AG09309 (cell line): Measurements from ENCODE around the gene PTPRT.
"Not testable (repeated sequence)": the region's sequence is repeated elsewhere in the genome, so short reads cannot be mapped to it uniquely, and the experiment has no call there.

Experiments used
- DNase-seq: peaks from one replicate; pipeline ENCODE4 v3.0.0-alpha.2; 2010; ENCODE audit warnings: low read depth
- H3K4me3 ChIP-seq: 2 replicates; pipeline ENCODE4 v1.5.1; 2011; ENCODE audit warnings: mild to moderate bottlenecking, low read depth, low read length, moderate library complexity; ENCODE audit not compliant: control insufficient read depth
- TF ChIP-seq, protein P1 (sequence below): IDR thresholded peaks from 2 replicates; pipeline ENCODE4 v1.5.1; 2011; ENCODE audit warnings: mild to moderate bottlenecking, low read depth, low read length, inconsistent platforms; ENCODE audit not compliant: insufficient read depth, control insufficient read depth; ENCODE audit errors: missing control alignments

PTPRT gene

DNA sequence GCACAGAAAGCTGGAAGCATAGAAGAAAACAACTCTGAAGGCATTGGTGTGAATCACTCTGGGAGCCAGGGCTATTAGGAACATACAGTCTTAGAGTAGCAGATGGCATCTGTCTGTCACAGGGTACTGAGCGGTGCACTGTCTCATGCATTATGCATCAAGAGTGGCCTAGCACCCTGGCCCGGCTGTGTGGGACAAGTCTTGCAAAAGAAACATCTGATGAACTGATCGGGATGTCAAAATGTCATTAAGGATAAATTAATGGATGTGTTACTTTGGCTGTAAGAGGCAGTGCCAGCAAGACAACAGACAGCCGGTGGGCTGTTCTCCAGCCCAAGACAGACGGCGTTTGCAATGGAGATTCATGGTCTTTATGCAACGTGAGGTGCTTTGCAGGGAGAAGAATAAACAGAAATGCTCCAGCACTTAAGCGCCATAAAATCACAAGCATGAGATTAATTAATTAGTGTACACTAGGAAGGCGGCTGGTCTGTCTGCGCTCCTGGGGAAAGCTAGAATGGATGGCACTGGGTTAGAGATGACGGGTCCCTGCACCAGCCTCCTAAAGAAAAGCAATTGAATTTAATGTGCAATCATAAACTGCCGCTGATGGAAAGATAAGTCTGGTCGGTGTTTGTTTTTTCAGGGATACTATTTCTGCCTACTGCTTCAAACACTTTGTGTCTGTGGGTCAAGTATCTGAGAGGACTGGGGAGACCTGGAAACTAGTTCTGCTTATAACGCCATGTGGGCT lies 970.9 kb downstream of the PTPRT start:
- no peak overlapping the region for H3K4me3 ChIP-seq
- DNase-seq = no peak
- TF ChIP-seq, protein P1, sequence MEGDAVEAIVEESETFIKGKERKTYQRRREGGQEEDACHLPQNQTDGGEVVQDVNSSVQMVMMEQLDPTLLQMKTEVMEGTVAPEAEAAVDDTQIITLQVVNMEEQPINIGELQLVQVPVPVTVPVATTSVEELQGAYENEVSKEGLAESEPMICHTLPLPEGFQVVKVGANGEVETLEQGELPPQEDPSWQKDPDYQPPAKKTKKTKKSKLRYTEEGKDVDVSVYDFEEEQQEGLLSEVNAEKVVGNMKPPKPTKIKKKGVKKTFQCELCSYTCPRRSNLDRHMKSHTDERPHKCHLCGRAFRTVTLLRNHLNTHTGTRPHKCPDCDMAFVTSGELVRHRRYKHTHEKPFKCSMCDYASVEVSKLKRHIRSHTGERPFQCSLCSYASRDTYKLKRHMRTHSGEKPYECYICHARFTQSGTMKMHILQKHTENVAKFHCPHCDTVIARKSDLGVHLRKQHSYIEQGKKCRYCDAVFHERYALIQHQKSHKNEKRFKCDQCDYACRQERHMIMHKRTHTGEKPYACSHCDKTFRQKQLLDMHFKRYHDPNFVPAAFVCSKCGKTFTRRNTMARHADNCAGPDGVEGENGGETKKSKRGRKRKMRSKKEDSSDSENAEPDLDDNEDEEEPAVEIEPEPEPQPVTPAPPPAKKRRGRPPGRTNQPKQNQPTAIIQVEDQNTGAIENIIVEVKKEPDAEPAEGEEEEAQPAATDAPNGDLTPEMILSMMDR = no peak

DNA sequence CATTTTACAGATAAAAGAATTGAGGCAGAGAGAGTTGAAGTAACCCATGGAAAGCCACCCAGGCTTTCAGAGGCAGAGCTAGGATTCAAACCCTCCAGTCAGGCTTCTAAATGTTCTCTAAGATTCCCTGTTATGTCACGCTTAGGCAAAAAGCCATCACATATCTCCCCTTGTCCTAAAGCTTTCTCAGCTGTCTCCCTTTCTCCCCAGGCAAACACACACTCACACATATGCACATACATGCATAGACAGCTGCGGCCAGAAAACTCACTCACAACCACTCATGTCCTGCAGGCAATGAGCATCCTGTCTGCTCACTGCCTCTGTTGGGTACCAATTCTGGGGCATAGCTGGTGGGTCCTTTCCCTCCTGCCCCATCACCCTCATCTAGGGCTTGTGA lies 975.6 kb downstream of the PTPRT start:
- no peak overlapping the region for H3K4me3 ChIP-seq
- TF ChIP-seq, protein P1 = no peak
- DNase-seq = no peak

DNA sequence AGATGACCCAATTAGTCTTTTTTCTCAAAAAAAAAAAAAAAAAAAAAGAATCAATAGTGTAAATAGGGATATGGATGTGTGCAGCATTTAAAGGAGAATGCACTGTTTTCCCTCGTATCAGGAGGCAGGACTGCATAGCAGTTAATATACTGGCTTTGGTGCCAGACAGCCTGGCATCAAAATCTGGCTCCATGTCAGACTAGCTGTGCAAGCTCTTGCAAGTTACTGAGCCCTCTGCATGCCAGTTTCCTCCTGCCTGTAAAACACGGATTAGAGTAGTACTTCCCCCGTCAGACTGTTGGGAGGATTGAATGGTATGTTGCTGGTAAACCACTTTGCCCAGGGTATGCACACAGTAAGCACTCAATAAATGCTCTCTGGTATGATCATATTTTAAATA lies 977.3 kb downstream of the PTPRT start:
- TF ChIP-seq, protein P1 = no peak
- no peak for DNase-seq

DNA sequence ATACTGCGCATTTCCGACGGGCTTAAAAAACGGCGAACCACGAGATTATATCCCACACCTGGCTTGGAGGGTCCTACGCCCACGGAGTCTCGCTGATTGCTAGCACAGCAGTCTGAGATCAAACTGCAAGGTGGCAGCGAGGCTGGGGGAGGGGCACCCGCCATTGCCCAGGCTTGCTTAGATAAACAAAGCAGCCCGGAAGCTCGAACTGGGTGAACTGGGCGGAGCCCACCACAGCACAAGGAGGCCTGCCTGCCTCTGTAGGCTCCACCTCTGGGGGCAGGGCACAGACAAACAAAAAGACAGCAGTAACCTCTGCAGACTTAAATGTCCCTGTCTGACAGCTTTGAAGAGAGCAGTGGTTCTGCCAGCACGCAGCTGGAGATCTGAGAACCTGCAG lies 983.1 kb downstream of the PTPRT start:
- not testable (repeated sequence) for DNase-seq, H3K4me3 ChIP-seq

More for the DNA sequence above, 977.3 kb downstream of the PTPRT start:
- no peak overlapping the region for H3K4me3 ChIP-seq

DNA sequence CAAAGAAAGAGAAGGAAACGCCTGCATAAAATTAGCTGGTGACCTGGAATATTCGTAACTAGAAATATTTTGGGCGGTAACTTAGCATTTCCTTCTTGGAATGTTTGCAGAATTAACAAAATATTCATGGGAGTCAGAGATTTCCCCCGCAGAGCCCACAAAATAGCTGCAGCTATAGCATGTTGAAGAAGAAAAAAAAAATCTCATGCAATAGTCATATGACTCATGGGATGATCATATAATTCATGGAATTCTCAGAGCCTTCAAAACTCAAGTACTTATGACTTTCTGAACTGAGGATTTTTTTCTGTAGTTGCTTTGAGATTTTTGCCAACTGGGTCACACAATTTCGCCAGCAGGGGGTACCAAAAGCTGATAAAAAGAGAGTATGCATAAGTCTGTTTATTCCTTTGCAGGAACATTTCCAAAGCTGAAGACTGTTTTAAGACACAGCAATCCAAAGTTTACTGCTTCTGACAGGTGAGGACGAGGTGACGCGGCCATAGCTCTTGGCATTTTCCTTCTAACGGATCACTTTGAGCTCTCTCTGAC lies 985.5 kb downstream of the PTPRT start:
- TF ChIP-seq, protein P1 = no peak
- H3K4me3 ChIP-seq = no peak overlapping the region
- no peak for DNase-seq

DNA sequence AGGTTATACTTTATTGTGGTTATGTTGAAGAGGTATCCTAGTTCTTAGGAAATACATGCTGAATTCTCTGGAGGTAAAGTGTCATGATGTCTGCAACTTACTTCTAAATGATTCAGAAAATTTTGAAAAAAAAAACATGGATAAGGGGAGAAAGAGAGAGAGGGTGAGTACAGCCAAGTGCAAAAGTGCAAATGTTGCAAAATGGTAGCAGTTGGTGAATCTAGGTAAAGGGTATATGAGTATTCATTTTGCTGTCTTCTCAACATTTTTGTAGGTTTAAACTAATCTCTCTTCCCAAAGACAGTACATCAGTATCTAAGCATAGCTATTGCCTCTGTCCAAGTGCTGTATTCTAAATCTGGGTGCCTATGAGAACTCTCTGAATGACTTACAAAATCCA lies 992.1 kb downstream of the PTPRT start:
- no peak for DNase-seq
- TF ChIP-seq, protein P1 = no peak
- H3K4me3 ChIP-seq = no peak overlapping the region

DNA sequence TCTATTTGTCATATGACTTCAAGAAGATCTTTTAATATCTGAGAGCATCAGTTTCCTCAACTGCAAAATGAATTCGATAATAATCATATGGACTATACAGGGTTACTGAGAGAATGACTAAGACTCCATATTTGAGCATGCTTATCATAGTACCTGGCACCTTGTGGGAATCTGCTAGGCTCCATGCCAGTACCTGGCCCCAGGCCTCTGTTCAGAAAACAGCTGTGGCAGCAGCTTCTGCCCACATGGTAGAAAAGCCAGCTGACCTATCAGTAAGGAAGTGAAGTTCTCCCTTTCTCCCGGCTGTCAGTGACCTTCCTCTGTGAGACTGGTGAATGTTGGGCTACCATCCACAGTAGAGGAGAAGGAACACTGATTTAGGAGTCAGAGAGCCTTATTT lies 996.6 kb downstream of the PTPRT start:
- no peak overlapping the region for H3K4me3 ChIP-seq
- no peak for DNase-seq
- TF ChIP-seq, protein P1 = no peak
